ENCODE measurements around the gene GSTA2. TPM values are rescaled to one million over a fixed set of nuclear protein-coding genes. Genes with fewer than 3 reads are reported as not detected.
"Not testable (repeated sequence)": the region's sequence is repeated elsewhere in the genome, so short reads cannot be mapped to it uniquely, and the experiment has no call there.

The GSTA2 gene
- total RNA-seq, 1 donor from 2014 or later, result not detected

DNA sequence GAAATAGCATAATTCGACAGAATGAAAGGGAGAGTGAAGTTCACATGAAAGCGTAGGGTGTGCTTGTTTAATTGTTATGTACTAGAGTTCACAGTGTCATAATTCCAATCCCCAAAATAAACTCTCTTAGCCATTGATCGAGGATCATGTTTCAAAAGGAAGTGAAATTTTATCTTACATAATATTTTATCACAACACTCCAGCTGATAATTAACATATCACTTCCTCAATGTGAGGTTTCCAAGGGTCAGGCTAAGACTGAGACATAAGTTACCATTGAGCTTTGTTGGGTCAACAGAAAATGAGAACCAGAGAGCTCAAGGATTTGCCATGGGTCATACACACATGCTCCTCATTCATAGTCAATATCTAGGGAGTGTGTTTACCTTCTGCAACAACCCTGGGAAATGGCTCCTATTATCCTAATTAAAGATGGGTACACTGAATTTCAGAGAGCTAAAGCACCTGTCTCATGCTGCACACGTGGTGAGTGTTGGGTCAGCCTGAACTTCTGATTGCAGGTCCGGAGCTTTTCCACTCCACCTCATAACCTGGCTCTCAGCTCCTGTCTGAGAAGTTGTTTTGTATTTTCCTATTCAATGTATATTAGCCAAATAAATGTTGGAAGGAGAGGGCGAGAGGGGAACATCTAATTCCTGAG is 3.0 kb downstream of the GSTA2 start:
- DNase-seq (ENCODE audit: extremely low read depth, low read depth, low spot score), result no peak

DNA sequence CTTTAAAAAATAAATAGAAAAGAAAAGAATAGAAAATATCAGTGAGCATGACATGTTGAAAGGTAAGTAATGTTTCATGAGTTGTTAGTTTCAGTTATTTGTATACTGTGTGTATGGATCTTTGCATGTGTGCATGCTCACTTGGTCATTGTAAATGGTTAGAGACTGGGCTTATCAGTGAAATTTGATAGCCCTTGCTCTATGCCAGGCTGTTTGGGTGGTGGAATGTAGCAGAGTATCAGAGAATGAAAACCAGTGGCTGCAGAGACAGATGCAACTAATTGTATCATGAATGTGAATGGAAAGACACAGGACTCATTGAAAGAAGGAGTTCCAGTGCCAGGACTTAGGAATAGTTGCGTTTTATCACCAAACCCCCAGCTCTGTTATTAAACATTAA is 4.2 kb downstream of the GSTA2 start:
- no peak for DNase-seq (ENCODE audit: extremely low read depth, low read depth, low spot score)

DNA sequence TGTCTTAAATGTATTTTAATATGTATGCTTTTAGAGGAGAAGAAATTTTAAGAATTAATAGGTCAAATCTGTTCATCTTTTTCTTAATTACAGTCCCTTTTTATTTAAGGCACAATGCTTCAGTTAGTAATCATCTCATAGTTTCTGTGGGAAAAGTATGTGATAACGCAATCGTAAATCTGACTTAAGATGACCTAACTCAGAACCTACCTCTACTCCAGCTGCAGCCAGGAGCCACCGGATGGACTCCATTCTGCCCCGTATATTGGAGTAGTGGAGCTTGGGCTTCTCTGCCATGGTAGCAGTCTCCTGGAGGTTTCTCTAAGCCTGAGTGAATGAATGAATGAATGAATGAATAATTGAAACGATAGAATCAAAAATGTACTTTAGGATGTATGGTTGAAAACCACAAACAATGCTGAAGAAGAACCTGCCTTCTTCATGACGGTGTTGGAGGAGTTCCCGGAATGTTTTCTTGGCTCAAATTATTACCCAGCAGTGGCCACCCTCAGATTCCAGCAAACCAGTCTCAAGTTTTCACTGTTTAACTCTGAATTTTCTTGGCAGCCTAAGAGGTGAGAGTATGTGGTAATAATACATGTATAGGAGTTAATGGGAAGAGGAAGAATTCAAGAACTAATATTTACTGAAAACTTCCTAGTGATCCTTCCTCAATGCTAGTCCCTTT is 5.5 kb downstream of the GSTA2 start:
- not testable (repeated sequence) for DNase-seq (ENCODE audit: extremely low read depth, low read depth, low spot score)

- no peak for DNase-seq (ENCODE audit: extremely low read depth, low read depth, low spot score)
Measured at GRCh38 chr6:52754443-52754842, 8.8 kb downstream of the GSTA2 start.

GRCh38 chr6:52753137-52753536 is 10.1 kb downstream of the GSTA2 start:
- not testable (repeated sequence) for DNase-seq (ENCODE audit: extremely low read depth, low read depth, low spot score)

DNA sequence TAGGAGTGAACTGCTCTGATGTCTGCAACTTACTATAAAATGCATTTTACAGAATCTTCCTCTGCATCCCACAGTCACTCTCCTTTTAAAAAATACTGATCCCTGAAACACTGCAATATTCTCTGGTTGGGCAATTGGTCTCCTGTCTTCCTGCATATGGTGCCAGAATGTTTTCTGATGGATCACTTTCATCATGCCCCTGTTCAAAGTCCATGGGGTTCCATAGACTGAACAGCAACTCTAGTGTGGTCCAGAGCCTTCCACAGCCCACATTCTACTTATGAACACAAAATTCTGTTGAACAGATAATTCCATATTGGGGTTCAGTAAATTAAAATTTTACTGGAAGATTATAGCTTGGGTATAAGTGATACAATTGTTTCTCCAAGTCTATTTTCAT is 11.0 kb downstream of the GSTA2 start:
- no peak for DNase-seq (ENCODE audit: extremely low read depth, low read depth, low spot score)

DNA sequence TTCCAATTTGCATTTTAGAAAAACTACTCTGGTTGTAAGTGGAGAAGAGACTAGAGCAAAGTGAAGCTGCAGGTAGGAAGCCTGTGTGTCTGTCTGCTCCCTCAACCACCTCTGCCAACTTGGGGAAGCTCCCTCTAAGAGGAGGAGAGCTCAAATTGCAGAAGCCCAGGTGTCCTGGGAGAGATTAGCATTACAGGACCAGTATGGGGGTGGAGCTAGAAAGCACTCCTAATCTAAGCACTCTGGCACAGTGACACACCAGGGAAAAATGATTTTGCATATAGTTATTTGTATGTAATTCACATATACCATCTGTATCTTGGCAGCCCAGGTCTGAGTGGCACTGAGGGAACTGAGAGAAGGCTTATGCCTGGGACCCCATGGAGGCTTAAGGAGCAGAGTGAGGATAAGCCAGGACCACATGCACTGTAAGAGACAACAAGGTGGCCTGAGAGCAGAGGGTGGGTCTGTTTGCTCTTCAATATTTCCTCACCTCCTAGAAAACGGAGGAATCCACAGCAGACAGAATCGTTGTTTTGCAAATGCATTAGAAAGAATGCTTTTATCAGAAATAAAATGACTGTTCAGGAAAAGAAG is 13.6 kb downstream of the GSTA2 start:
- DNase-seq (ENCODE audit: extremely low read depth, low read depth, low spot score), result no peak

GRCh38 chr6:52747301-52747700 is 16.0 kb downstream of the GSTA2 start:
- not testable (repeated sequence) for DNase-seq (ENCODE audit: extremely low read depth, low read depth, low spot score)

GRCh38 chr6:52746213-52746612 is 17.1 kb downstream of the GSTA2 start:
- DNase-seq (ENCODE audit: extremely low read depth, low read depth, low spot score), result no peak

GRCh38 chr6:52745764-52746201 is 17.5 kb downstream of the GSTA2 start:
- DNase-seq (ENCODE audit: extremely low read depth, low read depth, low spot score), result no peak

- DNase-seq (ENCODE audit: extremely low read depth, low read depth, low spot score), result no peak
Measured at GRCh38 chr6:52741872-52742271, 21.4 kb downstream of the GSTA2 start.

GRCh38 chr6:52739627-52740026 is 23.6 kb downstream of the GSTA2 start:
- DNase-seq (ENCODE audit: extremely low read depth, low read depth, low spot score), result no peak

DNA sequence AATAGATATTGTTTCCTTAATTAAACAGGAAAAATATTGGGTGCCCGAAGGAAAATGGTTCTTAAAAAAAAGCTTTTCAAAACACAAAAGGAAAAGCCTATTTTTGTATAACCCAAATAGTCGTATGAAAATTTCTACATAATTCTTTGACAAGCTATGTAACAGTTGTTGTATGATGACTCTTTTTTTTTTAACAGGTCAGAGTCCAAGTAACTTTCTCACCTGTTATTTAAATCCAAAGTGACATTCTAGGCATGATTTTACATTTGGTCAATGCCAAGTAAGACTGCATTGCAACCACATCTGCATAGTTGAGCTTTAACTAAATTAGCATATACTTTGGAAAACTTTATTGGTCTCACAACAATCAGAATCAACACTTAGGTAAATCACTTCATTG is 24.1 kb downstream of the GSTA2 start:
- no peak for DNase-seq (ENCODE audit: extremely low read depth, low read depth, low spot score)

DNA sequence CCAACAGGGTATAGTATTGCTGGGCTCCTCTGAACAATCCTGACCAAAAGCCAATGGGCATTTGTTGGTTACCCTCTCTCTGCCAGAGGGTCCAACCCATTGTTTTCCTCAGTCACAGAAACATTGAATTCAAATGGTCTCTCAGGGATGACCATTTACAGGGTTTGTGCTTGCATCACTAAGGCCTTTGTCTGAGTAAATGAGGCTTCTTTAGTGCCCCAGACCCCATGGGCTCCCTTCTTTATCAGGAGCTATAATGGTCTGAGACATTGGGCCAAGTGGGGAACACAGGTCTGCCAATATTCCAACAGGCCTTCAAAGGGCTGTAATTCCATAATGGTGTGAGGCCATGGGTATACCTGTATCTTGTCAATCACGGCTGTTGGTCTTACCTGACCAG is 27.1 kb downstream of the GSTA2 start:
- DNase-seq (ENCODE audit: extremely low read depth, low read depth, low spot score), result no peak

DNA sequence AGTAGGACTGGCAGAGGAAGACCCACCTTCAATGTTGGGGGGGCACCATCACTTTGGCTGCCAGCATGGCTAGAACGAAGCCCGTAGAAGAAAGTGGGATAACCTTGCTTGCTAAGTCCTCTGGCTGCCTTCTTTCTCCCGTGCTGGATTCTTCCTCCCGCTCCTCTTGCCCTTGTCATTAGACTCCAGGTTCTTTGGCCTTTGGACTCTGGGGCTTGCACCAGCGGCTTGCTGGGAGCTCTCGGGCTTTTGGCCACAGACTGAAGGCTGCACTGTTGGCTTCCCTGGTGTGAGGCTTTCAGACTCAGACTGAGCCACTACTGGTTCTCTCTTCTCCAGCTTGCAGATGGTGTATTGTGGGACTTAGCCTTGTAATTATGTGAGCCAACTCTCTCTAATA is 28.2 kb downstream of the GSTA2 start:
- DNase-seq (ENCODE audit: extremely low read depth, low read depth, low spot score), result no peak

- DNase-seq (ENCODE audit: extremely low read depth, low read depth, low spot score), result no peak
Measured at GRCh38 chr6:52734072-52734471, 29.2 kb downstream of the GSTA2 start.

- no peak for DNase-seq (ENCODE audit: extremely low read depth, low read depth, low spot score)
Measured at GRCh38 chr6:52733172-52733571, 30.1 kb downstream of the GSTA2 start.

GRCh38 chr6:52731719-52732118 is 31.6 kb downstream of the GSTA2 start:
- DNase-seq (ENCODE audit: extremely low read depth, low read depth, low spot score), result no peak

- DNase-seq (ENCODE audit: extremely low read depth, low read depth, low spot score), result no peak
Measured at GRCh38 chr6:52729576-52729975, 33.7 kb downstream of the GSTA2 start.

- no peak for DNase-seq (ENCODE audit: extremely low read depth, low read depth, low spot score)
Measured at GRCh38 chr6:52728394-52728793, 34.9 kb downstream of the GSTA2 start.

DNA sequence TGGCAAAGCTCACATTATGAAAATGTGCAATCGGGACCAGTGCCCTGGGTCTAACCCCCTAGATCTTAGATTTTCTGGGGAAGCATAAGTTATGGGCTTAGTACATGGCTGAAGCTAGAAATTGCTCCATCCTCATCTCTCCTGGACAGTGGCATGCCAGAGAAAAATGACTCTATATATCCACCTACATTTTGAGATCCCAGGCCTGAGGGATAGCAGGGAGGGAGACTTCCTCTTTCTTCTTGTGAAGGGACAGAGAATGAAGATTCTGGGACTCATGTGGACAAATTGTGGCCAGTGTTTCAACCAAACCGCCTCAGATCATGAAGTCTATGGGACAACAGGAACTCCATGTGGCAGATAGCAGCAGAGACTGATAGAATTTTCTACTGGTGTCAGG is 35.4 kb downstream of the GSTA2 start:
- DNase-seq (ENCODE audit: extremely low read depth, low read depth, low spot score), result no peak

Data from glomerular endothelial cell (primary cell).